Renal cortical epithelial cell (primary cell): ENCODE results near the gene LONRF2. TPM values are rescaled to one million over a fixed set of nuclear protein-coding genes. Genes with fewer than 3 reads are reported as not detected.

Source experiments
- DNase-seq: peaks from one replicate; pipeline ENCODE4 v3.0.0-alpha.2; 2011; ENCODE audit warnings: low read depth
- total RNA-seq: library from RNA; depleted of rRNA; stranded (reverse); fragments of >200 nt; gene quantifications from 2 replicates; pipeline ENCODE4 v1.2.3, GENCODE V29; 2014

Gene LONRF2
- total RNA-seq, 1 donor from 2014 or later, result 0.35 TPM

DNA sequence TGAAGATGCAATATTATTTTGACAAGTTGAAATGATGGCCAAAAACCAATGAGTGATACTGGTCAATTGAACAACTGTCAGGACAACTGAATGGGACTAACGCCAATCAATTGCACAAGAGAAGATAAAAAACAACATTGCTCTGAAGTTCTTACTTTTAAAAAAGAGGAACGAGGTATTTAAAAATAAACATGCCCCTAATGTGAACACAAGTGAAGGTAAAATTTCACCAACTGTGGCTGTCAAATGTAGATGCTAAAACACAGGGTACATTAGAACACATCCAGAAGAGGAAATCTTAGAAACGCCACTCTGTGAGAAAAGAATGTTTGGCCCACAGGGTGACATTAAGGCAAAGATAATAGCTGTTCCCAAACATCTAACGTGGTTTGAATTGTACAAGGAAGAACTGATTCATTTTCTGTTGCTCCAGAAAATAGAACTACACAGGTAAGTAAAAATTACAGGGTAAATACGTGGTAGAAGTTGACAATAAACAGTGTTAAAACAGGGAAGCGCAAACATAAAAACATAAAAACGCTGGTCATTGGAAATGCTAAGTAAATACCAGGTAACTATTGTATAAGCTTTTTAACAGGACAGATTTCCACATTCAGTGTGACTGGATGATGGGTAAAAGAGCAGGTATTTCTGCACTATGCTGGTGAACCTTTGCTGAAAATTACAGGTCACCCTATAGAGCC is 20.3 kb downstream of the LONRF2 start:
- no peak for DNase-seq

DNA sequence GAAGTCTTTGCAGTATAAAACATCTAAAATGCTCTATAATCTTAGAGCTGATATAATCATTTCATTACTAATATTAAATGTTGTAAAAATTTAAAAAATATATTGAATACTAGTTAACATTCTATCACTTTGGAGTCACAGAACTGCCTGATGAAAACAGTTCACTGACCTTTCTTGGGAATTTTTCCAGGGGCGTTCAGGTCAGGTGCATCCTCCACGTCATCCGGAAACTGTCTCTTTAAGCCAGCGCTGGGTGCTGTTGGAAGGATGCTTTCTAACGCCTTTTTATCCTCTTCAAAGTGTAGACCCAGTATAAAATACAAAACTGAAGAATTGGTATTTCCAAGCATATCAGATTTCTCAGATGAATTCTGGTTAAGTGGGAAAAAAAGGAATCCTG is 22.8 kb downstream of the LONRF2 start:
- no peak for DNase-seq

DNA sequence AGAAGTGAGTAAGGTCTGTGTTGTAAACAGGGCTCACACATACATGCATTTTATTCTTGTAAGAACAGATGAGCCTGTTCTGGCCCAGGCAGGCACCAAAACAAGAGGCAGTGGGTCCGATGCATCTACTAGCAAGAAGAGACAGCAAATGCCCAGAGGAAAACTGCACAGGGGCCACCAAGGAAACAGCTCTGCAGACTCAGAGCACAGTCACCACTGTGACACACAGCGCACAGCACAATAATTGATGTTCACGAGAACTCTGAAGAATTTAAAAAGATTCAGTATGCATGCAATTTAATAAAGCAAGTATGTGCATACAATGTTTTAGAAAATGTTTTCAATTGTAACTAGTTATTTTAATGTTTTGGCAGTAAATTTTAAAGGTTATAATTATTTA is 24.8 kb downstream of the LONRF2 start:
- DNase-seq, result no peak

DNA sequence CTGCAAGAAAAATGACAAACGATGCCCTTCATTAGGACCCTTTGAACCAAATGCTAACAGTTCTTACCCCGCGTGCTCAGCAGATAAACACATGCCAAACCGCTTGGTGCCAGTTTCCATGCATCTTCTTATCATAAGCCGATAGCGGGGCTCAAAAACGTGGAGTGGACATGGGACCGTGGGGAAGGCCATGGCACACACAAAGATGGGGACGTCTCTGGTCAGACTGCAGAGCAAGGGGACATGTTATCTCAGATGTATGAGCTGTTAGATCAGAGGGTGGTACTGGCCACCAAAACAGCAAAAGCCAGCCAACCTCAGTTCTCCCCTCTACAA is 28.2 kb downstream of the LONRF2 start:
- DNase-seq, result no peak

DNA sequence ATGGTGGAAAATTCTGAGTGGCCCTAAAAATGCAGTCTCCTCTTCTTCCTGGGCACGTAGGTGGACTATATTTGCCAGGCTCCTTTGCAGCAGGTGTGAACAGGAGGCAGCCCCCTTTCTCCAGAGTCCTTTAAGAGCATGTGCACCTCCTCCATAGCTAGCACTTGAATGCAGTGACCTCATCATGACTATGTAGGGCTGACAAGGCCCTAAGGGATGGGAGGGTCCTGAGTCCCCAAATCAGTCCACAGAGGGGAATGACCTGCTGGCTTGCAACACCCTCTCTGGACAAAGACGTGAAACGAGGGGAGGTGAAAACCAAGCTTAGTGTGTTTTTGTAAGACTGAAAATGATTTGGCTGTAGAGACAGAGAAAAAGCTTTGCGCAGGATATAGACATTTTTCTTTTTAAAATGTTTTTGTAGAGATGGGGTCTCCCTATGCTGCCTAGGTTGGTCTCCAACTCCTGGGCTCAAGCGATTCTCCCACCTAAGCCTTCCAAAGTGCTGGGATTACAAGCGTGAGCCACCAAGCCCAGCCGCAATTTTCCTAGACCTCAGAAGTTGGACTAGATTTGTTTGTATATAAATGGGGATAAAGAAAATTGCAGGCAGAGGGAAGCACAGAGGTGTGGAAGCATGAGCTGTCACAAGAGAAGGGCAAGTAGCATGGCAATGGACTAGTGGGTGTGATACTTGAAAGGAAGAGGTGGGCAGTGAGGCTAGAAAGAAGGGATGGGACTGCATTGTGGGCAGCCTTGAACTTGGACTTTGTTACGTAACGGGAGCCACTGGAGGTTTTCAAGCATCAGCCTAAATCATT is 28.8 kb downstream of the LONRF2 start:
- no peak for DNase-seq

DNA sequence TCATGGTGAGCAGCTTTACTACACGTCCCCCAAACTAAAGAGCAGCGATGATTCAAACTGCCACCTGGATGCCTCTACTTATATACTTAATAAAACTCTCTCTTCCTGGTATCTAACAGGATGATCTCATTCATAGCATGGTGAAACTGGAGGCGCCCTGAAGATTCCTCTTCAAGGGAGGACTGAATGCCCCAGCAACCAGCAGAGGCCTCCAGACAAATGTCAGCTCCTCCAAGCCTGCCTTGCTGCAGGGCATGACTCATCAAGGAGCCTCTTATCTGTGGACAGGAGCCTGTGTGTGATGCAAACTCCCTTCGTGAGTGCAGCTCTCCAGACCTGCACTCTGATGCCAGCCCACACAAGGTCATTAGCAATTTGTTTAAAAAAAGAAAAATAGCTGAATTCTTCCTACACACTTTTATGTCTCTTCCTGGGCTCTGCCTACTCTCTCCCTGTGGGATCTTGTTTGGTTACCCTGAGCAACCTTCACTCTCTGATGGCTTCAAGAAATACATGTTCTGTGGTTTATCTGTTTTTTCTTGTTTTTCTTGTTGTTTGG is 30.2 kb downstream of the LONRF2 start:
- DNase-seq, result peak; percentile 92

DNA sequence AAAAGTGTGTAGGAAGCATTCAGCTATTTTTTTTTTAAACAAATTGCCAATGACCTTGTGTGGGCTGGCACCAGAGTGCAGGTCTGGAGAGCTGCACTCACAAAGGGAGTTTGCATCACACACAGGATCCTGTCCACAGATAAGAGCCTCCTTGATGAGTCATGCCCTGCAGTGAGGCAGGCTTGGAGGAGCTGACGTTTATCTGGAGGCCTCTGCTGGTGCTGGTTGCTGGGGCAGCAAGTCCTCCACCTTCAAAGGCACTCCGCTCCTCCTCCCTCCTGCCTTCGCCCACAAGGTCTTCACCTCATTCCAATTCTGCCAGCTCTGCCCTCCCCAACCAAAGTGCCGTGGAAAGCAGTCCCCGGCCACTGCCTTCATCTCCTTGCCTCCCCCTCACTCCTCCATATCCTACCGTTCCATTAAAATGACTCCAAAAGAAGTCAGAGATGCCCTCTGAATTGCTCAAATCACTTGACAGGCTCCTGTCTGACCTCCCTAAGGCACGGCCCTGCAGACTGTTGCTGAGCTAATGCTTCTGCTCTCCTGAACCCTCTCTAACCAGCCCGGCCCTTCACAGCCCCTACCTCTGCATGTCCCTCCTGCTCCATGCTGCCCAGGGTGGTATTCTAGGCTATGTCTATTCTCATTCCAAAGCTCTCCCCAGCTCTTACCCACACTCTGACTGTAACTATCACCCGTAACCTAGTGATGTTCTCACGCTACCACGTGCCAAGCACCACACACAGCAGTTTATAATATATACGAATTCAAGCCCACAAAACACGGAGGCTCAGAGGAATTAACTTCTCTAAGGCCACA is 30.9 kb downstream of the LONRF2 start:
- DNase-seq, result peak; percentile 91

DNA sequence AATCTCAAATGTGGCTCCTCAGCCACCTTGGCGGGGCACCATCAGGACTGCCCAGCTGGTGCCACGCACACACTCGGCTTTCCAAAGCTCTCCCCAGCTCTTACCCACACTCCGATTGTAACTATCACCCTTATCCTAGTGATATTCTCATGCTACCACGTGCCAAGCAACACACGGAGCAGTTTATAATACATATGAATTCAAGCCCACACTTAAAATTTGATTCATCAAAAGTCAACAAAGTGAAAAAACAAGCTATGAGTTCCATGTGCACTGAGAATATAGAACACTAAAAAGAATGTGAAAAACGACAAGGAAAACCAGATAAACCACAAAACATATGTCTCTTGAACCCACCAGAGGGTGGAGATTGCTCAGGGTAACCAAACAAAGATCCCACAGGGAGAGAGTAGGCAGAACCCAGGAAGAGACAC is 31.6 kb downstream of the LONRF2 start:
- DNase-seq, result no peak

DNA sequence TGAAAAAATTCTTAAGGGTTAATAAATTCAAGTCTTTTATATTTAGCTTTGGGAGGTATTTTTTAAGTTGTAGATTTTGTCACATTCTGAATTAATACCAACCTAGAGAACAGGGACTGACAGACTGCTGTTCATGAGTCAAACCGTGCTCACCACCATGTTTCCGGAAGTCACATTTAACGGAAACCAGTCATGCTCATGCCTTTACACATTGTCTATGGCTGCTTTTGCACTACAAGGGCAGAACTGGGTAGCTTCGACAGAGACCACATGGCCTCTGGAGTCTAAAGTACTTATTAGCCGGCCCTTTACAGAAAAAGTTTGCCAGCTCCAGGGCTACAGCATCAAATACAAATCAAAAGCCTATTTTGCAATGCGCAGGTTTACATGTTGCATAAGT is 33.3 kb downstream of the LONRF2 start:
- DNase-seq, result no peak

DNA sequence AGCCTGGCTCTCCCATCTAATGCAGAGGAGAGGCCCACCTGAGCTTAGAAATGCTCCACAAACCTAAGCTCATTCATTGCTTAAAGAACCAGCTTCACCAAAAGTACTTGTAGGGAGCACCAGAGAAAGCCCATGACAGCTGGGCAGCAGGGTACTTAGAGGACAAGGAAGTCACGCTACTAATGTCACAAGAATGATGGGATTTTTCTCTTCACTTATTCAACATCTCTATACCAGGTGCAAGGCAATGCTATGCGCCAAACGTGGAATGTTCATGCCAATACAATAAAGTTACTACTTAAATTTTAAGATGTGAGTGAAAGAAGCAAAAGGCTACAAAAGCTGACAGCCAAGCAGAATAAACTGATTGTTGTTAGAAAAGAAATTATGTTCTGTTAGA is 36.0 kb downstream of the LONRF2 start:
- DNase-seq, result peak; percentile 17

DNA sequence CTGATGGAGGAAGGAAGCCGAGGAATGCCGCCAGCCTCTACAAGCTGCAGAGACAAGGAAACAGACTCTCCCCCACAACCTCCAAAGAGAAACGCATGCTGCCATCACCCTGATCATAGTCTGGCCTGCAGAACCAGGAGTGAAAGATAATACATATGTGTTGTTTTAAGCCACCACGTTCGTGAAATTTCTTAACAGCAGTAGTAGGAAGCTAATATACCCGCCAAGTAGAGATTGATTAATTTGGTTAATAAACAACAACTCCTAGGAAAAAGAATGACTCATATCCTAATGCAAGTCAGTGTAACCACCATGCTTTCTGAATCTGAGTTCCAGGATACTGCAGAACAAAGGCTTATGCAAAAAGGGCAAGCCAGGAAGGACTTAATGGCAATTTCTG is 36.6 kb downstream of the LONRF2 start:
- DNase-seq, result peak; percentile 98

DNA sequence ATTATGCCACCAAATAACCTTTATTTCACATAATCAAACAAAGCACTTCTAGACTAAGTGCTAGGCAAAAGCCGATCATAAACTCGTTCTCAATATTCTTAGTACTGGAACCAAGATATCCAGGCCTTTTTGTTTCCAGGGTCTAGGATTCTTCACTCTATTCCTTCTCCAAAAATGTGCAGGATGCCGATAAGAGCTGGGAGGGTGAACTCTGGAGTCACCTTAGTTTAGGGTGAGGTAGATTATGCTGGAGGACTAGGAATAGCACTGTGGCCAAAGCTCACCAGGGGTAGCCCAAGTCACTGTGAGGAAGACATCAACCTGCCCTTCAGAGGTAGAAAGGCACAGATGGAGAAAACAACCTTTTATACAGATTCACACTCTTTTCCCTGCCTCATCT is 37.3 kb downstream of the LONRF2 start:
- DNase-seq, result no peak

DNA sequence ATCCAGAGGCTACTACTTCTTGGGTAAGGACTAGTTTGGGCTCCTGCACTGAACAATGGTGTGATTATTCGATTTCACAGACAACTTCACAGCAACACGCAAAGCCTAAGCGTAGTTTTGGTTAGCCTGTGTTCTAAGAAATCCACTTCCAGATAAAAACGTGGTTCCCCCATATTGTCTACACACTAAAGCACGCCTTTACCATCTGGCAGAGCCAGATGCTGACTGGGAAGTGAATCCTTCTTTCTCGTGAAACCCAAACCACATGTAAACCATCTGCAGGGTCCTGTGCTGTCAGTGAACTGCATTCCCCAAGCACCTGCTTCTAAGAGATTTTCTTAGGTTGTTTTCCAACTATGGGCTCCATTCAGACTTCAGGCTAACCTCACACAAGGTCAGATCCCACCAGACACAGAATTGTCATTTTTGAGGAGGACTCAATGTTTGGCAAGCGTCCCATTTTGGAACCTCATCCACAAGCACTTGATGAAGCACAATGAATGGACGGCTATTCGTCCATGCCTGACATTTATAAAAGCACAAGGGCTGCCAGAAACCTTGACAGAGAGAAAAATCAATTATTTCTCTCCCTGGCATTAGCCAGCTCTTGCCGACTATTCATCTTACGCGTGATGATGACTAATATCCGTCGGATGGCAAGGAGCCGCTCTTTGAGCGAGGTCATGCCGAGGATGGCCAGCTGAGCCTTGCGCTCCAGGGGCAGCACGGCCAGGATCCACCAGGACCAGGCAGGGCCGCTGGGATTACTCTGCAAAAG is 38.4 kb downstream of the LONRF2 start:
- no peak for DNase-seq

DNA sequence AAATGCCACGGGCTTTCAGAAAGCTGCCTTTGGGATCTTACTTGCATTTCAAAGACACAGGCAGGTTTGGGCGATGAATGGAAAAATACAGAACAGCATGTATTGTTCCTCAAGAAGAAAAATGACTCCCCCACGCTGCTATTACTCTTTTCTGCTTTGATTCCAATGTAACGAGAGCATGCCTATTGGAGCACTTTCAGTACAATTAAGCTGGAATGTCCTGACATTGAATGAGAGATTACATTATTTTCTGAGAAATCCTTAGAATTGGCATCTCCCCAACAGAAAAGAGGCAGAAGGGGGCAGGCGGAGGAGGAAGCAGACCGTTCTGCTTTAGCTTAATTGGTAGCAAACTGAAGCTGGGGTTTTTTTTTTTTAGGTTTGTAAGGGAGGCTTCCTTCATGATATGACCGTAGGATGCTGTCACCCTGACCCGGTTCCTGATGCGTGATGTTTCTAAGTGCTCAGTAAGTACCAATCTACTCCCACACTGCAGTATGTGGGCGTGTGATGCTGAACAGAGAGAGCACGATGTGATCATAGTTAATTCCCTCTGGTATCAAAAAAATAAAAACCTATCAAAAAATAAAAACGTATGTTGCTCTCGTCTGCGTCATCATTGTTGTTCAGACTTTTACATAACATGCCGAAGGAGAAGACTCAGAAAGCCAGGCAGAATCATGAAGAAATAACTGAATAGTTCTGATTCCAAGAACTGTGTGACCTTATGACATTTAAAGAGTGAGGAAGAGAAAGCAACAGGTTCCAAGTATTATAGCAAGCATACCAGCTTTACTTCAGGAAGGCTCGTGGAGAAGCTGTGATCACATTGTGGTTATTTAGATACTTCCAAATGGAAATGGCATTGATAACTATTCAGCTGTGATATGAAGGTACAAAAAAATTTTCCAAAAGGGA is 40.5 kb downstream of the LONRF2 start:
- peak; percentile 19 for DNase-seq

DNA sequence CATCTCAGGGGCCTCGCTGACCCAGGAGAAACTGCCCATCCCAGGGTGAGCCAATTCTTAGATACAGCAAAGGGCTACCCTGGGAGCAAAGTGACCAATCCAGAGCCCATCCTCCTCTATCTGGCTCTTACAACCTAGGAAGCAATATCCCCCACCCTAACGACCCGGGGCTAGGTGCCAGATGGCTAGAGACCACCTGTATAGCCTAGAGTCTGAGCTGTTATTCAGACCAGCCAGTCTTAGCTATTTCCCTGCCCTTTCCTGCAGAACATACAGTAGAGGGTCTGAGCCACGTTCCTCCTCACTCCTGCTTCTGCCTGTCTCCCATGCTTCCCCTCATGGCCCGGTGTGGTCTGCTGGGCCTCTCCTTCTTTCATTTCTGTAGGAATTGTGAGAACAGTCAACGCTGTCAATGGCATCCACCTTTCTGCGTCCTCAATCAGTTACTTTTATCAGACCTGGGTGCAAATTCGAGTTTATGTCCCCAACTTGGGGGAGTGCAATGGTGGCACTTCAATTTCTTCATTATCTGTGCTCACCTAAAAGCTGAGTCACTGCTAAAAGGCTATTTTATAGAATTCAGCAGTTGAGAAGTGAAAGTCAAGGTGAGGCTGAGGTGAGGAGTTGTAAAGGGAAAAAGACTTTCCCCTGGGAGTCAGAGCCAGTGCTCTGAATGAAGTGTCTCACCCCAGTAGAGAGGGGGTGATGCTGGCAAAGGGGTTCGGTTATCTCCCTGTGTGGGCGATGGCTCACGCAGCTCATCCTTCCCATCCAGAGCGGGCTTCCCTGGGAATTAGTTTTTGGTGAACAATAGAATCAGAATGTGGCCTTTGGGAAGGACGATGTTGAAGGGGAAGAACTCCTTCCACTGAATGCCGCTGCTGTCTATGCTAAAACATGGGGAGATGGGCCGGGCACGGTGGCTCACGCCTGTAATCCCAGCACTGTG is 42.4 kb downstream of the LONRF2 start:
- DNase-seq, result no peak

DNA sequence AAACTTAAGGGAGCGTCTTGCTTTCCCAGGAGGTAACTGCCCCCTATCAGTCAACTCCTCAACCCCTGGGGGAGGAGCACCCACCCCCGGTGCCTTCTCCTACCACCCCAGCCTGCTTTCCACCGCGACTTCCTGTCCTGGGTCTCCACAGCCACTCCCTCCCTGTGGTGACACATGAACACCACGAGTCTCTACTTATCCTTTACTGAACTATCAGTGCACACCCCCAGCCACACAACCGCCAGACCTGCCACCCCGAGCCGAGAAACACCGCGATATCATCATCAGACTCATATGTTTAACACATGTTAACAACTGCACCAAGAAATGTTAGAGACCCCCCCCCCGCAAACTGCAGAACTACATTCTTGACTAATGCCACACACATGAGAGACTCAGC is 43.3 kb downstream of the LONRF2 start:
- no peak for DNase-seq

DNA sequence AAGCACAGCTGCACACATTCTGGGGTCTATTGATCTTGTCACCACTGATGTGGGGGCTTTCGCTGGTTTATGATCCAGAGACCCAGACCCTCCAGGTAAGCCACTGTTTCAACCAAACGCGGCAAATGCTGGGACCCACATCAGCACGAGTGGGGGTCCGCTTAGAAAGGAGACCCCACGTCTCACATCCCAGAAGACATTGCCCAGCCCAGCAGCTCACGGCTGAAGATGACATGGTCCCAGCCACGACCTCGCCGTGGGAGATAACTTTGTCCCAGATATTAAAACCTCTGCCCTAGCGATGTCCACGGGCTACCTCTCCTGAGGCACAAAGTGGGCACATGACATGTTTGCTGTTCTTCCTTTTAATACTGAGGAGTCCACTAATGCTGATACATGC is 43.8 kb downstream of the LONRF2 start:
- DNase-seq, result no peak

DNA sequence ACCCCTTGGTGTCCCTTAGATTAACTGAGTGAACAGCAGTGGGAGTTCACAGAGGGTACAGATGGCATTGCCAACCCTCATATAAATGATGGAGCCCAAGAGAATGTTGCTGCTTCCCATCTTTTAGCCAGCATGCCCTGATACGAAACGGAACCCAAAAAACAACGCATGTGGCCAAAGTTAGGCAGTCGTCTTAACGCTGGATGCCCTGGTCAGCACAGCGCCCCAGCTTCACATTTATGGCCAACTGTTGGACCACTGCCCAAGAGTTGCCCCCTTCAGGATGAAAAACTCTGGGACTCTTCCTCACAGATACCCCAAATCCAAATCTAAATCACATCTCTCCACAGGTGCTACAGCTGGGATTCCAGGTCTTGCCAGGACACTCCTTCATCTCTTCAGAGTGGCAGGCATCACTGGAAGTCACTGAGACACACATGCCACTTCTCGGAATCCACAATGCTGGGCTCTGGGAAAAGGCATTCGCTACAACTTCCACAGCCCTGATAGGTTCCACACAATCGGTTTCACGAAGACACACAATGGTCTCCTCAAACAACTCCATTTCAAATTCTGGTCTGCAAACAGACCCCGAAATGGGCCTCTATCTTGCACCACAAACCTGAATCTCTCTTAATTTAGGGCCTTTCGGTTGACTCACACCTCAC is 44.6 kb downstream of the LONRF2 start:
- DNase-seq, result no peak

DNA sequence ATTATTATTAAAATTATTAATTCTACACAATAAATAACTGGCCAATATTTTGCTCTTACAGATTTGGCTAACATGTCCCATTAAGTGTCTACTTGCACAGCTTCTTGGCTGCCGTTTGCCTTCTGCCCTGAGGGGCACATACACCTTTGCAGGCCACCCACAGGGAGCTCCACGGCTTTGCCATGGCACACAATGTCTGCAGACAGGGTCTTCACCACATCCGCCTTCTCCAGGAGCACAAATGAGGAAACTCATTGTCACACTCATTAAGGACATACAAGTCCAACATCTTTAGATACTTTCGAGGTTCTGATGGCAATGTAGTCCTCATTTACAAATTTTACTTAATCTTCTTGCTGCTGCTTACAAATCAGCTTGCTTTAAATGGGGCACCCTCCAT is 45.6 kb downstream of the LONRF2 start:
- DNase-seq, result no peak
